ENCODE results near the gene CAMK2A. TPM values are rescaled to one million over a fixed set of nuclear protein-coding genes. Genes with fewer than 3 reads are reported as not detected.

Gene CAMK2A
- total and polyA plus RNA-seq, 2 of the 4 experiments (the other 2 are of a cell fraction) = 0.18 to 0.19 TPM

DNA sequence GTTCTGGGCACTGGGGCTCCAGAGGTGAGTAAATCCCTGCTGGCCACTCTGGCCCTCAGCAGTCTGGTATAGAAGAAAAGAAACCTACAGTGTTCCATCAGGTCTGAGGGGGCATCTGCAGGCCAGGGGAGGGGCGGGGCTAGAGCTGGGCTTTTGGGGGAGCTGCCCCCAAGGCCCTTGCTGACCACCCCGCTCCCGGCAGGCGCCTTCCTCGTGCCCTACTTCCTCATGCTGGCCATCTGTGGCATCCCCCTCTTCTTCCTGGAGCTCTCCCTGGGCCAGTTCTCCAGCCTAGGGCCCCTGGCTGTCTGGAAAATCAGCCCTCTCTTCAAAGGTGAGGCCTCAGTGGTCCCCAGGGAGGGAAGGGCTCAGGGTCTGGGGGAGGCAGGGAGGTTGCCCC, 93.1 kb downstream of the CAMK2A start:
- H3K18ac ChIP-seq (ENCODE audit: low read depth, low read length) = no peak overlapping the region
- H3K9me1 ChIP-seq (ENCODE audit: insufficient read depth, low read length) = no peaks in the 10 kb centered on the region
- ATAC-seq (ENCODE audit: low read depth) = no peak
- ChIA-PET POLR2A (ENCODE audit: unreplicated experiment) (no interaction called here), CTCF (no interaction called here)
- no peak overlapping the region for H3K23ac ChIP-seq (ENCODE audit: low read depth, low read length)
- TF ChIP-seq SMC3 (IDR thresholded peaks at IDR 0.05; ENCODE audit: low read depth, low read length) = no peak
- no peak for TF ChIP-seq POLR2A (IDR thresholded peaks at IDR 0.05; ENCODE audit: low read depth, low read length)
- no peak for TF ChIP-seq MAFK (IDR thresholded peaks at IDR 0.05; ENCODE audit: low read depth, low read length)
- no peak for TF ChIP-seq CEBPB (IDR thresholded peaks at IDR 0.05; ENCODE audit: low read depth, low read length)
- no peak for TF ChIP-seq BHLHE40 (IDR thresholded peaks at IDR 0.05; ENCODE audit: low read depth, low read length)
- TF ChIP-seq, protein P1, sequence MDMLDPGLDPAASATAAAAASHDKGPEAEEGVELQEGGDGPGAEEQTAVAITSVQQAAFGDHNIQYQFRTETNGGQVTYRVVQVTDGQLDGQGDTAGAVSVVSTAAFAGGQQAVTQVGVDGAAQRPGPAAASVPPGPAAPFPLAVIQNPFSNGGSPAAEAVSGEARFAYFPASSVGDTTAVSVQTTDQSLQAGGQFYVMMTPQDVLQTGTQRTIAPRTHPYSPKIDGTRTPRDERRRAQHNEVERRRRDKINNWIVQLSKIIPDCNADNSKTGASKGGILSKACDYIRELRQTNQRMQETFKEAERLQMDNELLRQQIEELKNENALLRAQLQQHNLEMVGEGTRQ (IDR thresholded peaks at IDR 0.05; ENCODE audit: low read depth, low read length) = no peak
- no peak for TF ChIP-seq MAZ (IDR thresholded peaks at IDR 0.05; ENCODE audit: borderline replicate concordance, low read depth, low read length)
- TF ChIP-seq RFX5 (IDR thresholded peaks at IDR 0.05; ENCODE audit: low read depth, low read length) = no peak
- no peak for TF ChIP-seq CTCF (conservative IDR thresholded peaks at IDR 0.05; ENCODE audit: low read depth, low read length)
- no peak for TF ChIP-seq RAD21 (IDR thresholded peaks at IDR 0.05; ENCODE audit: low read length)
- BruUV-seq (replicated peaks) = no TSS peak
- no peak overlapping the region for H3K56ac ChIP-seq (ENCODE audit: extremely low read depth, insufficient read depth, low read length)
- no peak overlapping the region for H2AK5ac ChIP-seq (ENCODE audit: low read depth, low read length)
- H3K9me3 ChIP-seq (ENCODE audit: control insufficient read depth, insufficient read depth, low read length) = peaks cover 2% of the 10 kb centered on the region; the same call in 1 of the 2 replicates
- no peak overlapping the region for H4K5ac ChIP-seq (ENCODE audit: low read depth, low read length)
- DNase-seq = no peak
- 60% methylated on average over 1 of the region's 5 CpGs; no CpG with 5 or more reads in 1 of the 2 experiments for WGBS, 2 experiments (ENCODE audit: extremely low coverage in 2 of 2, insufficient read length in 1 of 2)
- no peaks in the 10 kb centered on the region for H4K20me1 ChIP-seq (ENCODE audit: insufficient read depth, low read length)
- H3K4me1 ChIP-seq (ENCODE audit: control insufficient read depth, insufficient read depth, low read length) = no peaks in the 10 kb centered on the region
- intact Hi-C loops (cut with micrococcal nuclease) = no loop called here
- no peak overlapping the region for H3K9ac ChIP-seq (ENCODE audit: low read depth, low read length)
- H3K27me3 ChIP-seq (ENCODE audit: control insufficient read depth, insufficient read depth, low read length) = peaks cover 76% of the 10 kb centered on the region
- H2BK15ac ChIP-seq (ENCODE audit: low read depth, low read length) = no peak overlapping the region
- H4K91ac ChIP-seq (ENCODE audit: insufficient read depth, low read depth, low read length) = no peak overlapping the region
- H2AFZ ChIP-seq (replicated peaks; ENCODE audit: low read length, poor library complexity) = no peak overlapping the region
- no peak overlapping the region for H3K4me3 ChIP-seq (ENCODE audit: insufficient read depth, low read depth, low read length)
- no peaks in the 10 kb centered on the region for H3K79me1 ChIP-seq (ENCODE audit: low read depth in 1 of 2, low read length in 2 of 2)
- dilution Hi-C loops (cut with HindIII; ENCODE audit: low sequenced_read_pairs, unreplicated experiment) = no loop called here
- H2AK9ac ChIP-seq (replicated peaks; ENCODE audit: low read depth, low read length, poor library complexity) = no peak overlapping the region
- no peaks in the 10 kb centered on the region for H3K36me3 ChIP-seq (ENCODE audit: control insufficient read depth, insufficient read depth, low read length)
- H2BK20ac ChIP-seq (ENCODE audit: low read depth, low read length) = no peak overlapping the region
- no peak overlapping the region for H3K4ac ChIP-seq (ENCODE audit: low read depth, low read length)
- no peak overlapping the region for H2BK120ac ChIP-seq (ENCODE audit: low read depth, low read length)
- in situ Hi-C loops (cut with MboI; ENCODE audit: low sequenced_read_pairs) = no loop called here
- no peak overlapping the region for H2BK5ac ChIP-seq (ENCODE audit: low read depth, low read length, poor library complexity, severe bottlenecking)
- H3K27ac ChIP-seq (ENCODE audit: insufficient read depth, low read length) = no peak overlapping the region
- H3K14ac ChIP-seq (replicated peaks; ENCODE audit: low read depth, low read length) = no peak overlapping the region
- H3K4me2 ChIP-seq (ENCODE audit: low read depth, low read length) = no peak overlapping the region
- H4K8ac ChIP-seq (ENCODE audit: low read depth in 2 of 2, low read length in 2 of 2) = no peak overlapping the region

Measured in IMR-90 (cell line).